OCI-LY3 (cell line): Measurements from ENCODE around the gene ADAMTS16.

Source experiments
- H2AFZ ChIP-seq: fragments of 200-600, 300-600 bp; shearing (Covaris generic); 2 replicates; pipeline ENCODE4 v1.6.0; 2014; ENCODE audit warnings: antibody characterized with exemption, low read depth, low read length
- H3K27ac ChIP-seq: fragments of 200-600, 300-600 bp; sonication (generic); 2 replicates; pipeline ENCODE4 v1.5.1; 2014; ENCODE audit warnings: mild to moderate bottlenecking, low read length, moderate library complexity, mixed read lengths
- H3K27me3 ChIP-seq: fragments of 200-600, 300-600 bp; sonication (generic); 2 replicates; pipeline ENCODE4 v1.6.1; 2014; ENCODE audit warnings: low read depth, low read length, mixed read lengths
- H3K36me3 ChIP-seq: fragments of 200-600, 300-600 bp; sonication (generic); replicated peaks from 2 replicates; pipeline ENCODE3; 2014; ENCODE audit warnings: low read depth, low read length, mixed read lengths
- H3K4me1 ChIP-seq: fragments of 300-600, 200-600 bp; sonication (generic); 2 replicates; pipeline ENCODE4 v1.6.1; 2014; ENCODE audit warnings: low read length, mixed read lengths
- H3K4me2 ChIP-seq: fragments of 200-600, 300-600 bp; sonication (generic); 2 replicates; pipeline ENCODE4 v1.6.1; 2014; ENCODE audit warnings: low read length, mixed read lengths
- H3K4me3 ChIP-seq: fragments of 300-600, 200-600 bp; sonication (generic); 2 replicates; pipeline ENCODE4 v1.5.1; 2014; ENCODE audit warnings: antibody characterized with exemption, mild to moderate bottlenecking, low read length, moderate library complexity
- H3K79me2 ChIP-seq: fragments of 300-600, 200-600 bp; shearing (Covaris generic); 2 replicates; pipeline ENCODE4 v1.6.1; 2014; ENCODE audit warnings: mild to moderate bottlenecking, low read length, mixed read lengths
- H3K9ac ChIP-seq: fragments of 300-600, 200-600 bp; shearing (Covaris generic); 2 replicates; pipeline ENCODE4 v1.6.0; 2014; ENCODE audit warnings: mild to moderate bottlenecking, low read length, moderate library complexity
- H3K9me3 ChIP-seq: fragments of 200-600, 300-600 bp; shearing (Covaris generic); 2 replicates; pipeline ENCODE4 v1.6.1; 2014; ENCODE audit warnings: low read length, mixed read lengths; ENCODE audit not compliant: insufficient read depth
- H4K20me1 ChIP-seq: fragments of 200-600, 300-600 bp; sonication (generic); 2 replicates; pipeline ENCODE4 v1.6.1; 2016; ENCODE audit warnings: low read length, mixed read lengths; ENCODE audit not compliant: insufficient read depth
- EZH2phosphoT487 ChIP-seq: fragments of 200-600 bp; shearing (Covaris generic); IDR thresholded peaks from 2 replicates; pipeline ENCODE4 v1.6.1; 2018; ENCODE audit warnings: antibody characterized with exemption, mixed run types, low read depth
- TF ChIP-seq, protein P1 (sequence below): fragments of 200-600, 300-600 bp; sonication (generic); IDR thresholded peaks from 2 replicates; pipeline ENCODE4 v1.5.1; 2014; ENCODE audit warnings: antibody characterized with exemption, low read length, low read depth

ADAMTS16 gene

DNA sequence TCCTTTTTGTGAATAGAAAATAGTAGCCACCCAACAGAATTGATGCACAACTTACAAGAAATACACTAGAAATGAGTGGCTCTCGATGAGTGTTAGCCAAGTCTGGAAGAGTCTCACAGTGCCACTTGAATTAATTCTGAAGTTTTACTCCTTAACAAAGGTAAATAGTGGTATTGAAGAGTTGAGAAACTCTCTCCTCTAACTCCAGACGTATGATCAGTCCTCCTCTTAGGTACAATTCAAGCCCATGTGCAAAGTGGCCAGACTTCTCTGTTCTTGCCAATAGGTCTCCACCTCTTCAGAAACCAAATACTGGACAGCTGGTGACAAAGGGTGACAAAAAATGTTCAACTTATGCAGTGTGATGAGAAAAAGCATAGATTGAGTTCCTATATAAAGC, 38.5 kb upstream of the ADAMTS16 start:
- Histone ChIP-seq H3K9ac (no peak overlapping the region), H3K27me3 (no peaks in the 10 kb centered on the region), H3K79me2 (no peaks in the 10 kb centered on the region), H3K36me3 (no peaks in the 10 kb centered on the region), H3K27ac (no peak overlapping the region), H4K20me1 (no peaks in the 10 kb centered on the region), H3K4me3 (no peak overlapping the region), H2AFZ (no peak overlapping the region), H3K4me2 (no peak overlapping the region), H3K9me3 (no peaks in the 10 kb centered on the region; the same call in 1 of the 2 replicates), H3K4me1 (no peaks in the 10 kb centered on the region)
- TF ChIP-seq, protein P1, sequence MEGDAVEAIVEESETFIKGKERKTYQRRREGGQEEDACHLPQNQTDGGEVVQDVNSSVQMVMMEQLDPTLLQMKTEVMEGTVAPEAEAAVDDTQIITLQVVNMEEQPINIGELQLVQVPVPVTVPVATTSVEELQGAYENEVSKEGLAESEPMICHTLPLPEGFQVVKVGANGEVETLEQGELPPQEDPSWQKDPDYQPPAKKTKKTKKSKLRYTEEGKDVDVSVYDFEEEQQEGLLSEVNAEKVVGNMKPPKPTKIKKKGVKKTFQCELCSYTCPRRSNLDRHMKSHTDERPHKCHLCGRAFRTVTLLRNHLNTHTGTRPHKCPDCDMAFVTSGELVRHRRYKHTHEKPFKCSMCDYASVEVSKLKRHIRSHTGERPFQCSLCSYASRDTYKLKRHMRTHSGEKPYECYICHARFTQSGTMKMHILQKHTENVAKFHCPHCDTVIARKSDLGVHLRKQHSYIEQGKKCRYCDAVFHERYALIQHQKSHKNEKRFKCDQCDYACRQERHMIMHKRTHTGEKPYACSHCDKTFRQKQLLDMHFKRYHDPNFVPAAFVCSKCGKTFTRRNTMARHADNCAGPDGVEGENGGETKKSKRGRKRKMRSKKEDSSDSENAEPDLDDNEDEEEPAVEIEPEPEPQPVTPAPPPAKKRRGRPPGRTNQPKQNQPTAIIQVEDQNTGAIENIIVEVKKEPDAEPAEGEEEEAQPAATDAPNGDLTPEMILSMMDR, result no peak

DNA sequence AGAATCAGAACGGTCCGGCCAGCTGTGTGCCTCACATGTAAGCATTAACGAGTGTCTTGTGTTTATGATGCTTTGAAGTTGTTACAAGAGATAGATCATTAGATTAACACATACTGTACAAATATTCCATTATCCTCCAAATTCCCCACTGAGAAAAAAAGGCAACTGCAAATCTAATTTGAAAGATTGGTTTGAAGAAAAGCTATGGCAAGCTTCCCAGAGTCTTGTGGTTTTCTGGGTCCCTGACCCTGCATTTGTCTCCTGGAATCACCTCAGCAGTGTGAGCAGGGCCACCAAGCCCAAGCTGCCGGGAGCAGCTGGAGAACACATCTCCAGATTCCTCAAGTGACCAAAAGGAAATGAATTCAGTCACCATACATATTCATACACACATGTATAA, 36.9 kb upstream of the ADAMTS16 start:
- Histone ChIP-seq H3K4me3 (no peak overlapping the region), H3K27ac (no peak overlapping the region), H3K27me3 (no peaks in the 10 kb centered on the region), H2AFZ (no peak overlapping the region), H3K4me2 (no peak overlapping the region), H3K79me2 (no peaks in the 10 kb centered on the region), H3K9ac (no peak overlapping the region), H3K36me3 (no peaks in the 10 kb centered on the region), H3K9me3 (no peaks in the 10 kb centered on the region; the same call in 1 of the 2 replicates), H3K4me1 (no peaks in the 10 kb centered on the region), H4K20me1 (no peaks in the 10 kb centered on the region)
- TF ChIP-seq, protein P1, result no peak

DNA sequence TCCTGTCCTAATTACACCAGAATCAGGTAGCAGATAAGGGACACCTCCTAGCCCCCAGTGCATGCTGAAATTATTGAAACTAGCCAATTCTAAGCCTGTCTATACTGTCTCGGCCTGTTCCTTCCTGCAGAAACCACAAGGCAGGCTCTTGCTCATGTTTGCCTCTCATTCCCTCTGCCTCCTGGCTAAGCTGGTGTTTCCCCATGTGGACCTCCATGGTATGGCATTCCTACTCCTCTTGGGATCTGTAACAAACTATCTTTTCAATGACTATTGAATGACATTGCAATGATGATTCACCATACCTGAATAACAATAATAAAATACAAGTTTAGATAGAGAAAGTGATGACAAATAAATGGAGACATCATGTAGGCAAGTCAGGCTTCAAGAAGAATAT, 35.6 kb upstream of the ADAMTS16 start:
- TF ChIP-seq, protein P1, result no peak
- TF ChIP-seq EZH2phosphoT487, result no peak
- Histone ChIP-seq H3K9ac (no peak overlapping the region), H4K20me1 (no peaks in the 10 kb centered on the region), H3K4me3 (no peak overlapping the region), H3K36me3 (no peaks in the 10 kb centered on the region), H3K4me1 (no peaks in the 10 kb centered on the region), H3K27ac (no peak overlapping the region), H3K27me3 (no peaks in the 10 kb centered on the region), H3K4me2 (no peak overlapping the region), H2AFZ (no peak overlapping the region), H3K9me3 (no peaks in the 10 kb centered on the region; the same call in 1 of the 2 replicates), H3K79me2 (no peaks in the 10 kb centered on the region)

DNA sequence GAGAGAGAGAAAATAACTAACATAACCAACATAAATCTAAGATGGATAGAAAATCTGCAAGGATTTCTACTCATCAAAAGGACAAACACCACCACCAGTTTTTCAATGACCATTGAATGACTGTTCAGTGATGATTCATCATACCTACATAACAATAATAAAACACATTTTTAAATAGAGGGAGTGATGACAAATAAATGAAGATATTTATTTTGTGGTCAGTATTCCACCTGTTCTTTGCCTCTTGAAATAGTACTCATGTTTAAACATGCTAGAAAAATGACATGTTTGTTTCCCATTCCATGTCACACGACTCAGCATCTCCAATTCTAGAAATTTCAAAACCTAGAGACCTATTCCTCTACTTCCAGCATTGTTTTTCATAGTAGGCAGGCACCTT, 34.6 kb upstream of the ADAMTS16 start:
- TF ChIP-seq, protein P1, result no peak
- no peak for TF ChIP-seq EZH2phosphoT487
- Histone ChIP-seq H3K36me3 (no peaks in the 10 kb centered on the region), H3K79me2 (no peaks in the 10 kb centered on the region), H3K27me3 (no peaks in the 10 kb centered on the region), H4K20me1 (no peaks in the 10 kb centered on the region), H3K9me3 (no peaks in the 10 kb centered on the region), H2AFZ (no peak overlapping the region), H3K9ac (no peak overlapping the region), H3K27ac (no peak overlapping the region), H3K4me3 (no peak overlapping the region), H3K4me2 (no peak overlapping the region), H3K4me1 (no peaks in the 10 kb centered on the region)
